HG03520 (cell line): ENCODE measurements around the gene RASD2.
"Not testable (repeated sequence)": the region's sequence is repeated elsewhere in the genome, so short reads cannot be mapped to it uniquely, and the experiment has no call there.

ENCODE experiments used
- ATAC-seq: cut with Tn5 transposase; IDR thresholded peaks from one replicate; pipeline ENCODE4 v1.9.1; 2021; ENCODE audit warnings: mild to moderate bottlenecking, moderate library complexity; ENCODE audit not compliant: unreplicated experiment

RASD2 gene

GRCh38 chr22:35540595-35541253, at the start of gene RASD2:
RASD2 (plus strand) TSS chr22:35540831; CDS start chr22:35546810, 5,979 bp downstream.
- ATAC-seq: no peak

GRCh38 chr22:35491061-35491907, 49.3 kb upstream of the RASD2 start:
- ATAC-seq: not testable (repeated sequence)

- no peak for ATAC-seq
These were observed 48.7 kb upstream of the RASD2 start for GRCh38 chr22:35491908-35492380.

- no peak for ATAC-seq
These were observed 47.6 kb upstream of the RASD2 start for GRCh38 chr22:35493074-35493473.

- ATAC-seq: not testable (repeated sequence)
These were observed 44.9 kb upstream of the RASD2 start for GRCh38 chr22:35495711-35496110.

- ATAC-seq: no peak
These were observed 43.8 kb upstream of the RASD2 start for GRCh38 chr22:35496768-35497312.

GRCh38 chr22:35498026-35498800, 42.4 kb upstream of the RASD2 start:
- no peak for ATAC-seq

GRCh38 chr22:35502836-35503235, 37.8 kb upstream of the RASD2 start:
- no peak for ATAC-seq

GRCh38 chr22:35505399-35506258, 35.0 kb upstream of the RASD2 start:
- no peak for ATAC-seq

- ATAC-seq: no peak
These were observed 34.4 kb upstream of the RASD2 start for GRCh38 chr22:35506259-35506570.

GRCh38 chr22:35507851-35508250, 32.8 kb upstream of the RASD2 start:
- ATAC-seq: not testable (repeated sequence)

GRCh38 chr22:35509451-35509850, 31.2 kb upstream of the RASD2 start:
- ATAC-seq: no peak

GRCh38 chr22:35509960-35510359, 30.7 kb upstream of the RASD2 start:
- no peak for ATAC-seq

GRCh38 chr22:35510481-35510934, 30.1 kb upstream of the RASD2 start:
- no peak for ATAC-seq

GRCh38 chr22:35510951-35511350, 29.7 kb upstream of the RASD2 start:
- no peak for ATAC-seq

- ATAC-seq: no peak
These were observed 26.3 kb upstream of the RASD2 start for GRCh38 chr22:35514366-35514765.

- not testable (repeated sequence) for ATAC-seq
These were observed 24.7 kb upstream of the RASD2 start for GRCh38 chr22:35515952-35516351.

- ATAC-seq: no peak
These were observed 23.9 kb upstream of the RASD2 start for GRCh38 chr22:35516723-35517122.

GRCh38 chr22:35517207-35517606, 23.4 kb upstream of the RASD2 start:
- no peak for ATAC-seq
